Measurements from ENCODE around the gene NAA15.
A peak's percentile ranks its signal among the peaks of the same experiment; 100 is the strongest.
"Not testable (repeated sequence)": the region's sequence is repeated elsewhere in the genome, so short reads cannot be mapped to it uniquely, and the experiment has no call there.

Gene NAA15

GRCh38 chr4:139368998-139369397 lies 67.7 kb downstream of the NAA15 start:
- no peak for DNase-seq

- no peak for DNase-seq
Measured at GRCh38 chr4:139374251-139374650, 72.9 kb downstream of the NAA15 start.

- DNase-seq: no peak
Measured at GRCh38 chr4:139386421-139386820, 85.1 kb downstream of the NAA15 start.

GRCh38 chr4:139389102-139389501 lies 87.8 kb downstream of the NAA15 start:
- DNase-seq: no peak

GRCh38 chr4:139389991-139390390 lies 88.7 kb downstream of the NAA15 start:
- DNase-seq: no peak

GRCh38 chr4:139391731-139392130 lies 90.4 kb downstream of the NAA15 start:
- no peak for DNase-seq

- no peak for DNase-seq
Measured at GRCh38 chr4:139392797-139393196, 91.5 kb downstream of the NAA15 start.

GRCh38 chr4:139401368-139401767 lies 100.1 kb downstream of the NAA15 start:
- no peak for DNase-seq

GRCh38 chr4:139402436-139402835 lies 101.1 kb downstream of the NAA15 start:
- DNase-seq: no peak

- no peak for DNase-seq
Measured at GRCh38 chr4:139403462-139403861, 102.2 kb downstream of the NAA15 start.

- no peak for DNase-seq
Measured at GRCh38 chr4:139410312-139410711, 109.0 kb downstream of the NAA15 start.

- DNase-seq: not testable (repeated sequence)
Measured at GRCh38 chr4:139414671-139415210, 113.4 kb downstream of the NAA15 start.

GRCh38 chr4:139416073-139416673 lies 114.9 kb downstream of the NAA15 start:
- no peak for DNase-seq

- no peak for DNase-seq
Measured at GRCh38 chr4:139419388-139419914, 118.1 kb downstream of the NAA15 start.

- DNase-seq: no peak
Measured at GRCh38 chr4:139420652-139421051, 119.3 kb downstream of the NAA15 start.

GRCh38 chr4:139436122-139436521 lies 134.8 kb downstream of the NAA15 start:
- DNase-seq: no peak

GRCh38 chr4:139438141-139438540 lies 136.8 kb downstream of the NAA15 start:
- DNase-seq: no peak

GRCh38 chr4:139441029-139441428 lies 139.7 kb downstream of the NAA15 start:
- no peak for DNase-seq

GRCh38 chr4:139443661-139444060 lies 142.4 kb downstream of the NAA15 start:
- no peak for DNase-seq

- DNase-seq: not testable (repeated sequence)
Measured at GRCh38 chr4:139444881-139445280, 143.6 kb downstream of the NAA15 start.

GRCh38 chr4:139447078-139447477 lies 145.8 kb downstream of the NAA15 start:
- DNase-seq: not testable (repeated sequence)

GRCh38 chr4:139450586-139450985 lies 149.3 kb downstream of the NAA15 start:
- DNase-seq: no peak

- no peak for DNase-seq
Measured at GRCh38 chr4:139451997-139452396, 150.7 kb downstream of the NAA15 start.

GRCh38 chr4:139453041-139453370 lies 151.7 kb downstream of the NAA15 start:
- DNase-seq: peak in 1 of 4 experiments; percentile 65
